Measurements from ENCODE around the gene IWS1.
A peak's percentile ranks its signal among the peaks of the same experiment; 100 is the strongest.
"Not testable (repeated sequence)": the region's sequence is repeated elsewhere in the genome, so short reads cannot be mapped to it uniquely, and the experiment has no call there.

The IWS1 gene

DNA sequence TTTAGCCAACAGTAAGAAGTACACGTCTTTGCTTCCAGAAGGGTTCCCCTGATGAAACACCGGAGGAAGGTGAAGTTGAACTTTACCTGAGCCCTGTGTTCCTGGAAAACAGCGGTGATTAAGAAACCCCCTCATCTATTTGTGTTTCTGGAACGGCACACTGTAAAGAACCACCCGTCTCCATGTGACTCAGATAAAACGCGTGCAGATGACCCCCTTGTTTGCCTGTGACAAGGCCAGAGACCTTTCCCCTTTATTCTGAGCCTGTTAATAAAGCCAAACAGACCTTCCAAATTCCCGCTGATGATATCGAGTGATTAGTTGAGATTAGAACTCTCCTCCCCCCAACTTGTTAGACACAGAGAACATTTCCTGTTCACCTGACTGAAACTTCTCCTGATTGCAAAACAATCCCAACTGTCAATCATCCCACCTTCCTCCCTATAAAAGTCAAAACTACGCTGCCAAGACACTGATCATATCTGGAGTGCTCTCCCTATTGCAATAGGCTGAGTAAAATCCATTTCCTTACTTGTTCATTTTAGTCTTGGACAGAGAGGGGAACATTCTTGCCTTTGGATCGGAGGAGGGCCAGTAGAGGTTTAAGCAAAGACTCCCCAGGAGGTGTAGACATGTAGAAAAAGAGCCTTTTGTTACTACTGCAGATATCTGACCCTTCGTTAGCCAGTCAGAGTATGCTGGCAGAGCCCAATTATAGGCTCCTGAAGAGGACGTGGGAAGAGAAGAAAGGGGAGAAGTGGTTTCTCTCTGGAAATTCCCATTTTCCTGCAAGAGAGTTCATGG is 914 bp upstream of the IWS1 start:
- FAIRE-seq: no peak

DNA sequence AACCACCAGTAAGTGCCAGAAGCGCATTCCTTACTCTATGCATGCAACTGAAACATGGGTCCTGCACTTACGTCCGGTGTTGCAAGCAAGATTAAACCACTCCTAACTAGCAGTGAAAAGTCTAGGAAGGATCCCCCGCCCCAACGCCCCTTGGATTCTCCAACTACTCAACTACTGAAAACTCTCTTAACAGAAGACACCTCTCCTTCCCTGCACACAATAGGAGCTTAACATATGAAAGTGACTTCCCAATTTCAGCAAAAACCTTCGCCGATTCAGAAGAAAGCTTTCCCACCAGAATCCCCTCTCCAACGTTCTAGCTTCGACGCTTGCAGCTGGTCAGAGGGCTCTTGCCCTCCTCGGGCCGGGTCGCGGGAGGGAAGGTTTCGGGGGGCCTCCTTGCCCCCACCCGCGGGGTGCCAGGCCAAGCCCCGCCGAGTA is 578 bp downstream of the IWS1 start:
- no peak for FAIRE-seq

DNA sequence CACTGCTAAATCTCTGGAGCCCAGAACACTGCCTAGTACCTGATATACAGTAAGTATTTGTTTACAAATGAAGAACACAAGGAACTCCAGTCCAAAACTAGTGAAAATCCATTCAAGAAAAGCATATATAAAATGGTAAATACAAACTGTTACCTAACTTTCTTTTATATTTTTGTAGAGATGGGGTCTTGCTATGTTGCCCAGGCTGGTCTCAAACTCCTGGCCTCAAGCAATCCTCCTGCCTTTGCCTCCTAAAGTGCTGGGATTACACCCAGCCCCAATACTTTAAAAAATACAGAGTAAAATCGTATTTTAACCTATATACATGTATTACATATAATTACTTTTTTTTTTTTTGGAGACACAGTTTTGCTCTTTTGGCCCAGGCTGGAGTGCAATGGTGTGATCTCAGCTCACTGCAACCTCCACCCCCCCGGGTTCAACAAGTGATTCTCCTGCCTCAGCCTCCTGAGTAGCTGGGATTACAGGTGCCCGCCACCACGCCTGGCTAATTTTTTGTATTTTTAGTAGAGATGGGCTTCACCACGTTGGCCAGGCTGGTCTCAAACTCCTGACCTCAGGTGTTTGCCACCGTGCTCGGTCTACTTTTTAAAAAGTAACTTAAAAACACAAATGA is 2.0 kb downstream of the IWS1 start:
- FAIRE-seq: not testable (repeated sequence)

DNA sequence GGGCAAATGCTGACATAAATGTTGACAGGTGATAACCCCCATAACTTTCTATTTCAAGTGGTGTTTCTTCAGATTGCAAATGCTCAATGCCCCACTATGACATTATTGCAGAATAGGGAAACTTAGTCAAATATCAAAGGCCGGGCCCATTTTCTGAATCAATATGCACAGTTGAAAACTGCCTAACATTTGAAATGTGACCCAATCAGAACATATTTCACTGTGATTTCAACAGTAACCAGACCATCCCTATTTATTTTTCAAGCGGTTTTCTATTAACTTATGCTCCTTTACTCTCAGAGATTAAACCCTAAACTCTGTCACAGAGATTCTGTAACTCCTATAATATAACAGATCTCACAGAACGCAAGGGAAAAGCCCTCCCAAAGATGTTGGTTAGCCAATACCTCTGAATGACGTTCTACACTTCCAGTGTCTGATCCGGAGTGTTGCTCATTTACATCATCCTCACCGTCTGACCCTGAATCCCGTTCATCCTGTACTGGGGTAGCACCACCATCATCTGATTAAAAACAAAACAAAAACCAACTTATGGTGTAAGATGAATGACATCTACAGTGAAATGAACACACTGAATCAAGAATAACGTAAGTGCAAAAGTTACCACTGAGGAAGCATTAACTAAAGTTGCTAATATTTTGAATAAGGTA is 2.9 kb downstream of the IWS1 start:
- no peak for FAIRE-seq

- FAIRE-seq: no peak
Observed at GRCh38 chr2:127520424-127520823, 5.9 kb downstream of the IWS1 start.

DNA sequence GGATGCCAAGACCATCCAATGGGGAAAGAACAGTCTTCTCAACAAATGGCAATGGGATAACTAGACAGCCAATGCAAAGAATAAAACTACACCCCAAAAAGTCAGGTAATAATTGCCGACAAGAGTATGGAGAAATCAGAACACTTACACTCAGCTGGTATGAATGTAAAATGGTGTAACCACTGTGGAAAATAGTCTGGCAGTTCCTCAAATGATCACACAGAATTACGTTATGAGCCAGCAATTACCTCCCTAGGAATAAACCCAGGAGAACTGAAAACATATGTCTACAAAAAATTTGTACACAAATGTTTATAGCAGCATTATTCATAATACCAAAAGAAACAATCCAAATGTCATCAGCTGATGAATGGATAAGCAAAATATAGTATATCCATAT is 8.8 kb downstream of the IWS1 start:
- FAIRE-seq: no peak

DNA sequence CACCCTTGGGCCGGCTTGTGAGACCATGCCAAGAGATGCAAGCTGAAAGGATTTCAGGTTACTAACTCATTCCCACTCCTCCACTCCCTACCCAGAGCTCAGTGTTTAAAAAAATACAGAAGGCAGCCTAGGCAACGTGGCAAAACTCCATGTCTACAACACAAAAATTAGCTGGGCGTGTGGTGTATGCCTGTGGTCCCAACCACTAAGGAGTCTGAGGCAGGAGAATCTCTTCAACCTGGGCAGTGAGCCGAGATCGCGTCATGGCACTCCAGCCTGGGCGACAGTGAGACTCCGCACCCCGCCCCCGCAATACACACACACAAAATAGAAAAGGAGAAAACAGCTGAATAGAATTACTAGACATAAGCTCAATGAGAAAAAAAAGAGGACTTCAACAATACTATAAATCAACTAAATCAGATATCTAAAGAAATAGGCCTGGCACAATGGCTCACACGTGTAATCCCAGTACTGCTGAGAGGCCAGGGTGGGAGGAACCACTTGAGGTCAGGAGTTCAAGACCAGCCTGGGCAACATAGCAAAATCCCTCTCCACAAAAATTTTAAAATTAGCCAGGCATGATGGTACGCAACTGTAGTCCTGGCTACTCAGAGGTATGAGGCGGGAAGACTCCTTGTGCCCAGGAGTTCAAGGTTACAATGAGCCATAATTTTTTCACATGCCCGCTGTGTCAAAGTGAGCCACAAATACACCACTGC is 10.1 kb downstream of the IWS1 start:
- no peak for FAIRE-seq

DNA sequence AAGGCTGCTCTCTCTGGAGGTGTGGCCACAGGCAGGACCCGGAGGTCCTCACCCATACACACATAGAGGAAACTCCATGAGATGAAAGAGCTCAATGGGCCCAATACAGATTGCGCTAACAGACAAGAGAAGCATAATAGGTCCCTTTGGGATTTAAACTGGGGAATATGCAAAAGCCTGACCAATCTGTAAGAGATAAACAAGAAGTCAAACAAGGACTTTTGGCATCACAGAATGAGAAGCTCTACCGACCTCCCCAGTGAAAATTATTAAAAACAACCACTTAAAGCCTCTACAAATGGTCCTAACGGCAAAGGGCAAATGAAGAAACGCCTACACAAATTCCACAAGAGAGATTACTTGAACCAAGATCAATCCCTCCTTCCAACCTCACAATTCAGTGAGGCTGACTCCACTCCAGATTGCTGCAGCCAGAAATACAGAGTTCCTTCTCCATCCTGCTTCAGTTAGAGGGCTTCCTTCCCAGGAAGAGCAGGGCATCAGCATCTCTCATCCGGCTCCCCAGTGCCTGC is 10.8 kb downstream of the IWS1 start:
- no peak for FAIRE-seq

DNA sequence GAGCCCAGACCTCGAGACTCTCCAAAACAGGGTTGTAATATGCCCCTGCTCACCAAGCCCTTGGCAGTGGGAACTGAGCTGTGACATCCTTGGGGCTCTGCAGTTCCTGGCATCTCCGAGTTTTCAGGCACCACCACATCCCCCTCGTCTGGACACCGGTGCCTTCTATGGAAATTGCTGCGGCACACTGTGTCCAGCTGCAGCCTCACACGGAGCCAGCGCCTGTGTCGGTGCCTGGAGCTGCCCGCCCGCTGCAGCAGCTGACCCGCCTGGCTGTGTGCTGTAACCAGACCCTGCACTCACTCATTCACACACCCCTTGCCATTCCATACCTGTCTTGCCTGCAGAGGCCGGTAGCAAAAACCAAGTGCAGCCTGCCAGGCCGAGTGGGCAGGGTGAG is 11.8 kb downstream of the IWS1 start:
- no peak for FAIRE-seq

GRCh38 chr2:127514076-127514475 is 12.2 kb downstream of the IWS1 start:
- FAIRE-seq: no peak

DNA sequence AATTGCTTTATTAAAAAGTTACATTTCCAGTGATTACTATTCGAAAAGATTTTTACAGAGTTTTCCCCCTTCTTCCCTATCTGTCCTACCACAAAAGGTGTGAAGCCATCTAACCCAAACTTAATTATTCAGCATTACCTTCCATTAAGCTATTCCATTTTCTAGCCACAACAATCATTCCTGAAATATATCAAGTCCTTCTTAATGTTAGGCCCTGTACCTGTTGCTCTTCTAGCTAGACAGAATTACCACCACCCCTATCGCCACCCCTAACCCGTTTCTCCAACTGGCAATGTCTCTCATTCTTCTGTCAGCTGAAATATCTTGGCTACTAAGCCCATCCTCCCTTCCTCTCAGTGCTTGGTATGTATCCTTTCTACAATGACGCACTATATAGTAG is 13.9 kb downstream of the IWS1 start:
- no peak for FAIRE-seq

- FAIRE-seq: no peak
Observed at GRCh38 chr2:127511917-127512316, 14.4 kb downstream of the IWS1 start.

DNA sequence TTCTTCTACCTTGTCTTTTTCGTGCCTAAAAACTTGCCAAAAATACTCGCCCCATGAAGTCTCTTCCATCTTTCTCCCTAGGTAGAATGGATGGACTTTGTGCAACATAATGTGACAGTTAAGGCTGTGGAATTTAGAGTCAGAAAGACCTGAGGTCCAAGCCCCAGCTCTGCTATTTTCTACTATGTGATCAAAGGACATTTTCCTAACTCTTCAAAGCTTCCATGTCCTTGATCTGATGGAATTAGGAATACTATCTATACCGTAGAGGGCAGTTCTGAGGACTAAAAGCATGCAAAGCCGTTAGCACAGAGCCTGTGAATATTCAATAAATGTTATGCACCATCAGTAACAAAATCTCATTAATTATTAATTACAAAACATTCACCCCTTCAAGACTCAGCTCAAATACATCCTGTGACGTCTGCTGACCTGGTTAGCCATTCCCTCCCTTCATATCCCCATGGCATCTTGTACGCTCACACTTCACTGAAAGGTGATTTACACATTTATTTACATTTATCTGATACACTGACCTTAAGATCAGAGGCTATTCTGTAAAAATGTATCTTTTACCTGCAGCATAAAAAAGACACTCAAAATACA is 15.1 kb downstream of the IWS1 start:
- FAIRE-seq: no peak

GRCh38 chr2:127510073-127510472 is 16.2 kb downstream of the IWS1 start:
- no peak for FAIRE-seq

- FAIRE-seq: no peak
Observed at GRCh38 chr2:127508631-127509034, 17.7 kb downstream of the IWS1 start.

GRCh38 chr2:127508023-127508630 is 18.2 kb downstream of the IWS1 start:
- no peak for FAIRE-seq

GRCh38 chr2:127506510-127506909 is 19.8 kb downstream of the IWS1 start:
- FAIRE-seq: no peak

- FAIRE-seq: no peak
Observed at GRCh38 chr2:127504552-127505430, 21.5 kb downstream of the IWS1 start.

GRCh38 chr2:127503491-127503890 is 22.8 kb downstream of the IWS1 start:
- no peak for FAIRE-seq

- peak; percentile 25 for FAIRE-seq
Observed at GRCh38 chr2:127498386-127498785, 27.9 kb downstream of the IWS1 start.

GRCh38 chr2:127490283-127490682 is 36.0 kb downstream of the IWS1 start:
- FAIRE-seq: no peak
